ENCODE results near the gene KLF9.

The KLF9 gene

DNA sequence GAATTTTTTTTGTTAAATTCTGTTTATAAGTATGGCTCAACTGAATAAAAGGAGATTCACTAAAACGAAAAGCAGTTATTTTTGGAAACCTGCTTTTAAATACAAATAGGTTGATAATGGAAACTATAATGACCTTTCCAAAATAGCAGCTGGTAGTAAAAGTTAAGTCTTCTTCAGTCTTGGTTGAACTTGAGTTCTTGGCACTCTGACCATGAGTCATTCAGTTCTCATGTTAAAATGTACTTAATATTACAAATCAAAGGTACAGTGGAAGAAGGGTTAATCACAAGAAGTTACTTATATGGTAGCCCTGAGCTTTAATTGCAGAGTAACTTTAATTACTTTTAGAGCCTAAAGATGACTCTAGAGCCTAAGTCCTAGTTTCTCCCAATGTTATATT, 62.1 kb downstream of the KLF9 start:
- no peak for DNase-seq

DNA sequence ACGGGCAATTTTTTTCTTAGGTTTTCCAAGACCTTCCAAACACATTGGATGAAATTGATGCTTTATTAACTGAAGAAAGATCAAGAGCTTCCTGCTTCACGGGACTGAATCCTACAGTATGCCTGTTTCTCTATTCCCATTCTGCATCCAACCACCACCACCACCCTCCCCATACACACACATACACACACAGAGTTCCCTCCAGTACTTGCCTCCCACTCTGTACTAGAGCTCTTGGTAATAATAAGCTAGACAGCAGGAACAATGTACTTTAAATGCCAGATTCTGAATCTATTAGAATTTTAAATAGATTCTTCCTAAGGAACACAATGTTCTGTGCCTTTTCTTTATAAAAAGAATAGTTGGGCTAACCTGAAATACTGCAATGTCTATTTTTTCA, 67.4 kb downstream of the KLF9 start:
- no peak for DNase-seq

DNA sequence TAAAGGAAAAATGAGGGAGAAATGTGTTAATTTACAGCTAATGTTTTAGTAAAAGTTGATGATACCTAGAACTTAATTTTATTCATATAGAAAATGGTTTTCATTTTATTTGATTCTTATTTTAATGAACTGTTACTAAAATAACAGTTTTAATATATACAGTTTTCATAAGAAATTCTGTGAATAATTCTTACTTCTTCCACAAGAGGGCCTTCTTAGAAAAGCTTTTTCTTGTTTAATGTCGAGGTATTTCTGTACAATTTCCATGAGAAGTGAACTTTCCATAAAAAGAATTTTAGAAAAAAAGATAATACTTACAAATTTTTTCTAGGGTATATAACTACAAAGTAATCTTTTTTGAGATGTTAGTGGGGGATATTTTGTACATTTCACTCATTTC, 73.9 kb downstream of the KLF9 start:
- DNase-seq = no peak

Data from NCI-H1436 treated with DMSO at 0.1 percent for 48 hours (cell line).